8988T (cell line): ENCODE data around the gene DCBLD1.
A peak's percentile ranks its signal among the peaks of the same experiment; 100 is the strongest.

Source experiments
- DNase-seq: peaks from one replicate; pipeline ENCODE4 v3.0.0; 2011

The DCBLD1 gene

GRCh38 chr6:117531809-117532725 is 49.6 kb downstream of the DCBLD1 start:
- no peak for DNase-seq

GRCh38 chr6:117533775-117534174 is 51.3 kb downstream of the DCBLD1 start:
- no peak for DNase-seq

DNA sequence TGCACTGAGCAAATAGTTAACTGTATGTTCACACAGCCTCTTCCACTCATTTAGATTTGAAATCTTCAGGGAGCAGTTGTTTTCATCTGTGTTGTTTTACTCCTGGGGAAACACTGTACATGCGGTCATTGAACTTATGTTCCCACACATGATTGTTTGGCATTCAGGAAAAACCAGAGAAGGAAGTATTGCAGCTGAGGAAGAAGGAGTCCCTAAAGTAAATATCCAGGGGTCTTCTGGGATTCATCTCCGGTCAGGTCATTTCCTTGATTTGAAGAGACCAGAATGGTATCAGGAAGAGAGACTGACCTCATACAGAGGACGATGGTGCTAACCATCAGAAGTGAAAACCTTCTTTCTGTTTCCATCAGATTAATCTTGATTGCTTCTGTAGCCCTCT is 52.5 kb downstream of the DCBLD1 start:
- no peak for DNase-seq

DNA sequence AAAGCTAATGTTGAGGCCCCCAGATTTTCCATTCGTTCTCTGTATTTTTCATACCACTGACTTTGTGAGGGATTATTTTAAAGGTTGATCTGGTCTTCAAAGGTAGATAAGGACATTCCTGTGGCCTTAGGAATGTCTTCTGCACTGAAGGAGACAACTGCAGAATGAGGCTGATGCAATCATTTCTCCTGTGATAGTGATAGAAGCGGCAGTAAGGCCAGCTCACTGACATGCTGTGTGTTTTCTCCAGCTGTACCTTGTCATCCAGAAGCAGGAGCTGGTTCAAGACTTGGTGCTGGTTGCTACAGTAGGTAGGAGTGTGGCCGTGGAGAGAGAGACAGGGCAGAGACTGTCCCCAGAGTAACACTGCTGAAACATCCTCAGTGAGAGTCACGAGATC is 53.8 kb downstream of the DCBLD1 start:
- no peak for DNase-seq

DNA sequence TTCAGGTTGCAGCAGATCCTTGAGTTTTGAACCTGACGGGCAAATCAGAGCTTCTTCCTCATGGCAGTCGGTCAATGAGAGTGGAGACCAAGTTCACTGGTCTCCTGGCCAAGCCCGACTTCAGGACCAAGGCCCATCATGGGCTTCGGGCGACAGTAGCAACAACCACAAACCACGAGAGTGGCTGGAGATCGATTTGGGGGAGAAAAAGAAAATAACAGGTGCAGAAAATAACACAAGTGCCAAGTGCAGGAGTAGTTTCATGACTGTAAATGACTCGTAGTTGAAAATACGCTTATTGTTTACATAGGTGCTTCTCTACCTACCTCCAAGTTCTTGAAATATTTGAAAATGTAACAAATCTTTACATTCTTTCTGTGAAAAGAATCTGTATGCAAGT is 56.1 kb downstream of the DCBLD1 start:
- no peak for DNase-seq

DNA sequence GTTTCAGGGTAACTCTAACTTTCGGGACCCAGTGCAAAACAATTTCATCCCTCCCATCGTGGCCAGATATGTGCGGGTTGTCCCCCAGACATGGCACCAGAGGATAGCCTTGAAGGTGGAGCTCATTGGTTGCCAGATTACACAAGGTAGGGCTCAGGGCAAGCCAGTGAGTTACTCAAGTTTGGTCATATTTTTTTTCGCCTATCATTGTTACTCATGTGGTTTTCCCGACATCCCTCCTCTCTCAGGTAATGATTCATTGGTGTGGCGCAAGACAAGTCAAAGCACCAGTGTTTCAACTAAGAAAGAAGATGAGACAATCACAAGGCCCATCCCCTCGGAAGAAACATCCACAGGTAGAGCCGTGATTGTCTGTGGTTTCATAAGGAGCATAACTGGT is 58.2 kb downstream of the DCBLD1 start:
- DNase-seq = no peak

- no peak for DNase-seq
Observed at GRCh38 chr6:117542493-117542892, 60.0 kb downstream of the DCBLD1 start.

- no peak for DNase-seq
Observed at GRCh38 chr6:117544716-117545115, 62.2 kb downstream of the DCBLD1 start.

DNA sequence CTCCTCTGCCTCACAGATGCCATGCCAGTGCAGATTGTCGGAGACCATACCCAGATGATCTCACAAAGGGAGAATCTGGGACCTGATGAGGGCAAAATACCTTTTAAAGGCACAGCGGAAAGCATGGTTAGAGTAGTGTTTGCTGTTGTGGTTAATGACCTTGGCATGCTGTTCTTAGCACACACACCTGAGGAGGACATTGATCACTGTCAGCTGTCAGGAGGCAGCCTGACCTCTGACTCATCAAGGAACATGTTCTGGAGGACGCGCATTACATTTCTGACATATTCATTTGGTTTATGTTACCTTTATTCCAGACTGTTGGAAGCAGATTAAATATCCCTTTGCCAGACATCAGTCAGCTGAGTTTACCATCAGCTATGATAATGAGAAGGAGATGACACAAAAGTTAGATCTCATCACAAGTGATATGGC is 62.7 kb downstream of the DCBLD1 start:
- DNase-seq = peak; percentile 32

GRCh38 chr6:117546674-117547073 is 64.2 kb downstream of the DCBLD1 start:
- no peak for DNase-seq

DNA sequence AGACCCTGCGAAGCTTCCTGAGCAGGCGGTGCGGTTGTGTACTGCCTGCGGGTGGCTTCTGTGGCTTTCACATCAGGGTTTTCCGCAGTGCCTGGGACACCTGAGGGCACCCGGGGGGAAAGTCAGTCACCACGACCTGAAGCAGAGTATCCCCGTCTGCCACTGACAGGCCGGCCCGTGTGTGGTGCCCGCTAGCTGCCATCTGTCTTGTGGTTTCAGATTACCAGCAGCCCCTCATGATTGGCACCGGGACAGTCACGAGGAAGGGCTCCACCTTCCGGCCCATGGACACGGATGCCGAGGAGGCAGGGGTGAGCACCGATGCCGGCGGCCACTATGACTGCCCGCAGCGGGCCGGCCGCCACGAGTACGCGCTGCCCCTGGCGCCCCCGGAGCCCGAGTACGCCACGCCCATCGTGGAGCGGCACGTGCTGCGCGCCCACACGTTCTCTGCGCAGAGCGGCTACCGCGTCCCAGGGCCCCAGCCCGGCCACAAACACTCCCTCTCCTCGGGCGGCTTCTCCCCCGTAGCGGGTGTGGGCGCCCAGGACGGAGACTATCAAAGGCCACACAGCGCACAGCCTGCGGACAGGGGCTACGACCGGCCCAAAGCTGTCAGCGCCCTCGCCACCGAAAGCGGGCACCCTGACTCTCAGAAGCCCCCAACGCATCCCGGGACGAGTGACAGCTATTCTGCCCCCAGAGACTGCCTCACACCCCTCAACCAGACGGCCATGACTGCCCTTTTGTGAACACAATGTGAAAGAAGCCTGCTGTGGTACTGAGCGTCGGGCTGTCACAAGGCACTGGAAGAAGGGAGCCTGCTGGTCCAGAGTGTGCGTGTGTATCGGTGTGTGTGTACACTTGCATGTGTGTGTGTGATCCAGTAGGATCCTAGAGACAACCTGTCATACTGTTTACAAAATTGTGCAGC is 65.5 kb downstream of the DCBLD1 start:
- DNase-seq = no peak

DNA sequence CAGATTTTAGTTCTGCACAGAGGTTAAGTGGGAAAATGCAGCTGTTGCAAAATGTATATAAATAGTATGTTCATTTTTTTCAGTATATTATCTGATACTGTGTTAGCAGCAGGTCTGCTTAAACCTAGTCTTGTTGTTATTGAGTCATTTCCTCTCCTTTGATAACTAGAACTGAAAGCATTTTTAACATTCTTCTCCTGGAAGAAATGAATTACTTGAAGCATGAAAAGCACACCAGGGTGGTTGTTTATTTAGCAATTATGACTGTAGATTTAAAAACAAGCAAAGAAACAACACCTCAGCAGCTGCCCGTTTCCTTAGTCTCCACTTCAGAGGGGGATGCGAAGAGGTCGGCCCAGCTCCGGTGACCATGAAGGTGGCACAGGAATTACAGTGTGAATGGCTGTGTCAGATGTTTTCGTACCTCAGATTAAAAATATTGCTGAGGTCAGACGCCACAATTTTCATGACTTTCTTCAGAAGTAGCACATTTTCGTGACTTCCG is 66.4 kb downstream of the DCBLD1 start:
- DNase-seq = no peak

DNA sequence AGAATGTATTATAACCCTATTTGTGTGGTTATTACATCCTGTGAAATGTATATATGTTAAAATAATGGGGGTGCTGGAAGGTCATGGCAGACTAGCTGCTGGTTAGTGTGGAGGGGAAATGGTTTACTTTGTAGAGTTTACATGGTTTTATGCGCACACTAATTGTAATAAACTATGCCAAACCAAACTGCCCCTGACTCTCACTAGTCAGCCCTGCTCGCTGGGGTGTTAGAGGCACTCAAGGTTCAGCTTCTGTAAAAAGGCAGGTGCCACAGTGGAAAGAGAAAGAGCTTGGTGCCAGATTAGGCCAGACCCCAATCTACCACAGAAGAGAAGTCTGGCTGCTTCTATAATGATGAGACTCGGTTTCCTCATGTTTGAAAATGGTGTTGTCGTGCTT is 67.1 kb downstream of the DCBLD1 start:
- DNase-seq = no peak

GRCh38 chr6:117550078-117550600 is 67.7 kb downstream of the DCBLD1 start:
- DNase-seq = no peak

- DNase-seq = no peak
Observed at GRCh38 chr6:117550618-117551242, 68.3 kb downstream of the DCBLD1 start.

- no peak for DNase-seq
Observed at GRCh38 chr6:117552618-117553017, 70.1 kb downstream of the DCBLD1 start.

DNA sequence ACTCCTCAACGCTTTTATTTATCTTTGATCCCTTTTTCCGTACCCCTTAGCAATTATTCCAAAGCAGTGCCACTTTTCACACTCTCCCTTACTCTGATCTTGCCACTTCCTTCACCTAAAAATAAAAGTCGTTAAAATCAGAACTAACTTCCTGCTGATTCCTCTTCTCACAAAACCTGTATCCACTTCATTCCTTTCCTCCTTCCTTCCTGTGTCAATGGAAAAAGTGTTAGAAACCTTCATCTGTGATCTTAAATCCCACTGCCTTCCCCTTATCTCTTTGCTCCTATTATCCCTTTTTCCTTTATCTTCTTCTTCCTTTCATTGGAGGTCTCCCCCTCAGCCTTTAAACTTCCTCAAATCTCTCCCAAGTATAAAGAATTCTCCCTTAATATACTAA is 70.7 kb downstream of the DCBLD1 start:
- DNase-seq = no peak

DNA sequence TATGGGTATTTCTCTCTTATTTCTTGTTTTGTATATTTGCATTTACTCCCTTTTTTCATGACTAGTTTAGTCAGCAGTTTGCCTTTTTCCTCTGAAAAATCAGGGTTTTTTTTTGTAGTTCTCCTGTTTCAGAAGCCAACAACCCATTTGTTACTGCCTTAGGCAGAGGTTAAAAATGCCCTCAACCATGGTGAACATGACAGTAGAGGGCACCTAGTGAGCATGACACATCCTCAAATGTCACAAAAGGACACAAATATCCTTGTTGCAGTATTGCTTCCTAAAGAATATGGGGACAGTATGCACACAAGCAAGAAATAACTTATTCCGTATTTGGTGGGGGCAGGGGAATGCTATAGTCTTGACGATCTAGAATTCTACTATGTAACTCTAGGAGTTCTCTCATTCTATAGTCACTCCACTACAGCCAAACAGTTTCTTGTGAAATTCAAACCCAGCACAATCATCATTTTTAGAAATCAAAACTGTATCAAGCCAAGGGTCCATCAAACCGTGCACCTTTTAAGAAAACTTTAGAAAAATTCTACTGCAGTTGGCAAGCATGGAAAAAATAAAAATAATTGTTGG is 72.9 kb downstream of the DCBLD1 start:
- no peak for DNase-seq

DNA sequence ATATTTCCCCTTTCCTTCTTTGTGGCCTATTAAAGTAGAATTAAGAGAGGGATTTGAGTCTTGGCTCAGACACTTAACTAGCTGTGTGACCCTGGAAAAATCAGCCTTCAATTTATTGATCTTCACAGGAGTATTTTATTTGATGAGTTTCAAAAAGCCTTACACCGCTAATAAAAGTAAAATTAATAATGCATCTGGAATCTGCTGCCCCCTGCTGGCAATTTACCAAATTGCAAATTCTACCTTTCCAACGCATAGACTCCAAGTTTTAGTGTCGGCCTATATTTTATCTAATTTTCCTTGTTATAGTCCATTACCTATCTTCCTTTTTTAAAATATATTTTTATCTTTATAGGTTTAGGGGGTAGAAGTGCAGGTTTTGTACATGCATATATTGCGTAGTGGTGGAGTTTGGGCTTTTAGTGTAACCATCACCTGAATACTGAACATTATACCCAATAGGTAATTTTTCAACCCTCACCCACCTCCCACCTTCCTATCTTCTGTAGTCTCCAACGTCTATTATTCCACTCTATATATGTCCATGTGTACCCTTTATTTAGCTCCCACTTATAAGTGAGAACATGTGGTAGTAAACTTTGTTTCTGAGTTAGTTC is 73.5 kb downstream of the DCBLD1 start:
- DNase-seq = no peak

GRCh38 chr6:117557951-117558350 is 75.5 kb downstream of the DCBLD1 start:
- no peak for DNase-seq

DNA sequence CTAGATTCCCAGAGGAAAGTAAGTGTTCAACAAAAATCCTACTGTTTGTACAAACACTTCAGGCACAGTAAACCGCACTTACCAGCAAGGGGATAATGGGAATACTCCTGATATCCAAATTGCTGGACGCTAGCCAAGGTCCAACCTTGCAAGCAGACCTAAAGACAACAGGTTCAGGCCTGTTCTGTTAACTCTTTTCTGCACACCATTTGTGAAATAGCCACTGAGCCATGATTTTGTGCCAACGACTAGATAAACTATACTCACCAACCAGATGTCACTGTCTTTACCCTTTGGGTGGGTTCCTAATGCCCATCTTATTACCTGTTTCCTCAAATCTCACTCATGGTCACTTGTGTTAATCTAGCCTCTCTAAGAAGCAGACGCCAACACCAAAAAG is 76.3 kb downstream of the DCBLD1 start:
- no peak for DNase-seq

- no peak for DNase-seq
Observed at GRCh38 chr6:117559299-117559698, 76.8 kb downstream of the DCBLD1 start.
